Nephron (organoid): ENCODE results near the gene SMIM29.

ENCODE experiments used
- H3K27ac Mint-ChIP-seq, 3 experiments: 2 replicates each; pipeline ENCODE4 v1.8.0; 2020; ENCODE audit warnings: mixed read lengths in 3 of 3, mild to moderate bottlenecking in 2 of 3, moderate library complexity in 1 of 3
- H3K27me3 Mint-ChIP-seq: 2 replicates; pipeline ENCODE4 v1.8.0; 2021; ENCODE audit warnings: low read depth, mild to moderate bottlenecking, moderate library complexity, mixed read lengths
- H3K36me3 Mint-ChIP-seq: 2 replicates; pipeline ENCODE4 v1.8.0; 2020; ENCODE audit warnings: low read depth, mixed read lengths
- H3K4me1 Mint-ChIP-seq: 2 replicates; pipeline ENCODE4 v1.8.0; 2020; ENCODE audit warnings: mixed read lengths
- H3K4me3 Mint-ChIP-seq, 3 experiments: 2 replicates each; pipeline ENCODE4 v1.8.0; 2020; ENCODE audit warnings: mild to moderate bottlenecking in 3 of 3, mixed read lengths in 3 of 3, moderate library complexity in 2 of 3
- H3K9me3 Mint-ChIP-seq: 2 replicates; pipeline ENCODE4 v1.8.0; 2020; ENCODE audit warnings: mixed read lengths
- TF ChIP-seq, protein P1 (sequence below), 3 experiments: fragments of 200-600 bp; sonication (generic); IDR thresholded peaks; one replicate each; pipeline ENCODE4 v1.5.0; 2021; ENCODE audit warnings: antibody characterized with exemption in 3 of 3; ENCODE audit not compliant: unreplicated experiment in 3 of 3

SMIM29 gene

GRCh38 chr6:34277763-34278112 is 28.9 kb upstream of the SMIM29 start:
- Mint-ChIP-seq H3K27ac (no peak overlapping the region), H3K36me3 (peaks cover 49% of the 10 kb centered on the region), H3K4me1 (no peaks in the 10 kb centered on the region), H3K4me3 (no peak overlapping the region), H3K9me3 (no peaks in the 10 kb centered on the region), H3K27me3 (no peaks in the 10 kb centered on the region)
- TF ChIP-seq, protein P1, sequence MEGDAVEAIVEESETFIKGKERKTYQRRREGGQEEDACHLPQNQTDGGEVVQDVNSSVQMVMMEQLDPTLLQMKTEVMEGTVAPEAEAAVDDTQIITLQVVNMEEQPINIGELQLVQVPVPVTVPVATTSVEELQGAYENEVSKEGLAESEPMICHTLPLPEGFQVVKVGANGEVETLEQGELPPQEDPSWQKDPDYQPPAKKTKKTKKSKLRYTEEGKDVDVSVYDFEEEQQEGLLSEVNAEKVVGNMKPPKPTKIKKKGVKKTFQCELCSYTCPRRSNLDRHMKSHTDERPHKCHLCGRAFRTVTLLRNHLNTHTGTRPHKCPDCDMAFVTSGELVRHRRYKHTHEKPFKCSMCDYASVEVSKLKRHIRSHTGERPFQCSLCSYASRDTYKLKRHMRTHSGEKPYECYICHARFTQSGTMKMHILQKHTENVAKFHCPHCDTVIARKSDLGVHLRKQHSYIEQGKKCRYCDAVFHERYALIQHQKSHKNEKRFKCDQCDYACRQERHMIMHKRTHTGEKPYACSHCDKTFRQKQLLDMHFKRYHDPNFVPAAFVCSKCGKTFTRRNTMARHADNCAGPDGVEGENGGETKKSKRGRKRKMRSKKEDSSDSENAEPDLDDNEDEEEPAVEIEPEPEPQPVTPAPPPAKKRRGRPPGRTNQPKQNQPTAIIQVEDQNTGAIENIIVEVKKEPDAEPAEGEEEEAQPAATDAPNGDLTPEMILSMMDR (IDR thresholded peaks at IDR 0.05; ENCODE audit: unreplicated experiment in 3 of 3): no peak

- peaks cover 45% of the 10 kb centered on the region for H3K36me3 Mint-ChIP-seq
- H3K27ac Mint-ChIP-seq: peak overlapping the region in 1 of 3 experiments; percentile 21
- TF ChIP-seq, protein P1 (IDR thresholded peaks at IDR 0.05; ENCODE audit: unreplicated experiment in 3 of 3): no peak
- H3K4me1 Mint-ChIP-seq: no peaks in the 10 kb centered on the region
- no peak overlapping the region for H3K4me3 Mint-ChIP-seq
- H3K27me3 Mint-ChIP-seq: no peaks in the 10 kb centered on the region
- H3K9me3 Mint-ChIP-seq: no peaks in the 10 kb centered on the region
Measured at GRCh38 chr6:34276881-34277762, 28.3 kb upstream of the SMIM29 start.

DNA sequence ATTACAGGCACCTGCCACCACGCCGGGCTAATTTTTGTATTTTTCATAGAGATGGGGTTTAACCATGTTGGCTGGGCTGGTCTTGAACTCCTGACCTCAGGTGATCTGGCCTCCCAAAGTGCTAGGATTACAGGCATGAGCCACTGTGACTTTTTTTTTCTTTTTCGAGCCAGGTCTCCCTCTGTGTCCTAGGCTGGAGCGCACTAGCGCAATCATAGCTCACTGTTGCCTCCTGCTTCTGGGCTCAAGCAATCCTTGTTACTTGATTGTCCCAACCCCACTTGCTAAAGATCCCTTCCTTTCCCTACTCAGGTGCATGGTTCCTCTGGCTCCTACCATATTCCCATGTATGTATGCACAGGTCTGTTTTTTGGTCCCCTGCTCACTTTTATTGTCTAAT is 27.4 kb upstream of the SMIM29 start:
- no peak overlapping the region for H3K4me3 Mint-ChIP-seq
- H3K27me3 Mint-ChIP-seq: no peaks in the 10 kb centered on the region
- no peaks in the 10 kb centered on the region for H3K9me3 Mint-ChIP-seq
- no peaks in the 10 kb centered on the region for H3K4me1 Mint-ChIP-seq
- H3K36me3 Mint-ChIP-seq: peaks cover 36% of the 10 kb centered on the region
- no peak overlapping the region for H3K27ac Mint-ChIP-seq
- TF ChIP-seq, protein P1 (IDR thresholded peaks at IDR 0.05; ENCODE audit: unreplicated experiment in 3 of 3): no peak

GRCh38 chr6:34275128-34275804 is 26.5 kb upstream of the SMIM29 start:
- H3K36me3 Mint-ChIP-seq: peaks cover 27% of the 10 kb centered on the region
- no peaks in the 10 kb centered on the region for H3K27me3 Mint-ChIP-seq
- TF ChIP-seq, protein P1 (IDR thresholded peaks at IDR 0.05; ENCODE audit: unreplicated experiment in 3 of 3): no peak
- H3K4me1 Mint-ChIP-seq: no peaks in the 10 kb centered on the region
- no peak overlapping the region for H3K4me3 Mint-ChIP-seq
- no peaks in the 10 kb centered on the region for H3K9me3 Mint-ChIP-seq
- no peak overlapping the region for H3K27ac Mint-ChIP-seq

DNA sequence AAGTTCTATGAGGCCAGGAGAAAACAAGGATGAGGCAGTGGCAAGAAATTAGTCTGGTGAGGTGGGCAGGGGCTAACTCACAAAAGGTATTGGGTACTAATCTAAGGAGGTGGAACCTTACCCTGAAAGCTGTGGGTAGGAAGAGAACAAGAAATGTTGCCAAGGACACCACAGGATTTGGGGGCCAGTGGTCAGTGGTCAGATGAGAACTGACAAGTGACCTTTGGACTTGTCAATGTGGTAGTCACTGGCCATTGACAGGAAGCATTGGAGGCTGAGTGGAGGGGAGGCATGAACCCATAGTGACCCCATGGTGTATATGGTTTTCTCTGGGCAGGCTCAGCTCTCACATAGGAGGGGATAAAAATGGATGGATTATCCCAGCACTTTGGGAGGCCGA is 25.3 kb upstream of the SMIM29 start:
- no peaks in the 10 kb centered on the region for H3K27me3 Mint-ChIP-seq
- H3K4me1 Mint-ChIP-seq: no peaks in the 10 kb centered on the region
- peaks cover 15% of the 10 kb centered on the region for H3K36me3 Mint-ChIP-seq
- no peak overlapping the region for H3K4me3 Mint-ChIP-seq
- no peaks in the 10 kb centered on the region for H3K9me3 Mint-ChIP-seq
- TF ChIP-seq, protein P1 (IDR thresholded peaks at IDR 0.05; ENCODE audit: unreplicated experiment in 3 of 3): no peak
- H3K27ac Mint-ChIP-seq: no peak overlapping the region
